ENCODE results near the gene PMFBP1.

The PMFBP1 gene

GRCh38 chr16:72199761-72200337 is 27.9 kb upstream of the PMFBP1 start:
- Mint-ChIP-seq H3K4me3 (no peak overlapping the region), H3K9me3 (no peaks in the 10 kb centered on the region), H3K4me1 (ENCODE audit: low read depth in 2 of 2) (peaks cover 0 to 7% of the 10 kb centered on the region in 2 donors), H3K27me3 (peaks cover 10 to 24% of the 10 kb centered on the region in 2 donors), H3K36me3 (ENCODE audit: insufficient read depth) (no peaks in the 10 kb centered on the region), H3K27ac (no peak overlapping the region)
- DNase-seq = no peak
- no peak for ATAC-seq (replicated peaks)

GRCh38 chr16:72198771-72199201 is 26.8 kb upstream of the PMFBP1 start:
- Mint-ChIP-seq H3K9me3 (no peaks in the 10 kb centered on the region), H3K27me3 (peaks cover 10 to 24% of the 10 kb centered on the region in 2 donors), H3K36me3 (ENCODE audit: insufficient read depth) (no peaks in the 10 kb centered on the region), H3K4me3 (no peak overlapping the region), H3K4me1 (ENCODE audit: low read depth in 2 of 2) (peaks cover 0 to 5% of the 10 kb centered on the region in 2 donors), H3K27ac (no peak overlapping the region)
- ATAC-seq (replicated peaks) = no peak
- DNase-seq = no peak

GRCh38 chr16:72198021-72198711 is 26.2 kb upstream of the PMFBP1 start:
- Mint-ChIP-seq H3K27ac (no peak overlapping the region), H3K4me3 (no peak overlapping the region), H3K27me3 (peaks cover 10 to 24% of the 10 kb centered on the region in 2 donors), H3K36me3 (ENCODE audit: insufficient read depth) (no peaks in the 10 kb centered on the region), H3K4me1 (ENCODE audit: low read depth in 2 of 2) (no peaks in the 10 kb centered on the region), H3K9me3 (no peaks in the 10 kb centered on the region)
- ATAC-seq (replicated peaks) = no peak
- no peak for DNase-seq

- ATAC-seq (replicated peaks) (no peak), DNase-seq (no peak)
- Mint-ChIP-seq H3K27ac (no peak overlapping the region), H3K27me3 (peaks cover 7 to 24% of the 10 kb centered on the region in 2 donors), H3K9me3 (no peaks in the 10 kb centered on the region), H3K4me3 (no peak overlapping the region), H3K36me3 (ENCODE audit: insufficient read depth) (no peaks in the 10 kb centered on the region), H3K4me1 (ENCODE audit: low read depth in 2 of 2) (no peaks in the 10 kb centered on the region)
Measured at GRCh38 chr16:72197545-72197944, 25.6 kb upstream of the PMFBP1 start.

GRCh38 chr16:72195609-72196008 is 23.7 kb upstream of the PMFBP1 start:
- no peaks in the 10 kb centered on the region for H3K9me3 Mint-ChIP-seq
- no peaks in the 10 kb centered on the region for H3K36me3 Mint-ChIP-seq (ENCODE audit: insufficient read depth)
- H3K27ac Mint-ChIP-seq = no peak overlapping the region
- DNase-seq (no peak), ATAC-seq (replicated peaks) (no peak)
- H3K4me3 Mint-ChIP-seq = no peak overlapping the region
- H3K27me3 Mint-ChIP-seq = peaks cover 4 to 15% of the 10 kb centered on the region in 2 donors
- H3K4me1 Mint-ChIP-seq (ENCODE audit: low read depth in 2 of 2) = no peaks in the 10 kb centered on the region

GRCh38 chr16:72191551-72191950 is 19.6 kb upstream of the PMFBP1 start:
- Mint-ChIP-seq H3K36me3 (ENCODE audit: insufficient read depth) (no peaks in the 10 kb centered on the region), H3K27ac (no peak overlapping the region), H3K27me3 (no peaks in the 10 kb centered on the region), H3K4me3 (no peak overlapping the region), H3K4me1 (ENCODE audit: low read depth in 2 of 2) (no peaks in the 10 kb centered on the region), H3K9me3 (no peaks in the 10 kb centered on the region)
- ATAC-seq (replicated peaks) = no peak
- DNase-seq = no peak

GRCh38 chr16:72189865-72190371 is 18.0 kb upstream of the PMFBP1 start:
- Mint-ChIP-seq H3K4me3 (no peak overlapping the region), H3K9me3 (no peaks in the 10 kb centered on the region), H3K27ac (no peak overlapping the region), H3K36me3 (ENCODE audit: insufficient read depth) (no peaks in the 10 kb centered on the region), H3K27me3 (no peaks in the 10 kb centered on the region), H3K4me1 (ENCODE audit: low read depth in 2 of 2) (no peaks in the 10 kb centered on the region)
- ATAC-seq (replicated peaks) (no peak), DNase-seq (no peak)

- Mint-ChIP-seq H3K27ac (no peak overlapping the region), H3K4me3 (no peak overlapping the region), H3K9me3 (no peaks in the 10 kb centered on the region), H3K36me3 (ENCODE audit: insufficient read depth) (no peaks in the 10 kb centered on the region), H3K27me3 (no peaks in the 10 kb centered on the region), H3K4me1 (ENCODE audit: low read depth in 2 of 2) (no peaks in the 10 kb centered on the region)
- ATAC-seq (replicated peaks) = no peak
- no peak for DNase-seq
Measured at GRCh38 chr16:72188541-72188940, 16.6 kb upstream of the PMFBP1 start.

- Mint-ChIP-seq H3K36me3 (ENCODE audit: insufficient read depth) (no peaks in the 10 kb centered on the region), H3K4me3 (no peak overlapping the region), H3K27me3 (no peaks in the 10 kb centered on the region), H3K4me1 (ENCODE audit: low read depth in 2 of 2) (no peaks in the 10 kb centered on the region), H3K9me3 (no peaks in the 10 kb centered on the region), H3K27ac (no peak overlapping the region)
- DNase-seq = no peak
- no peak for ATAC-seq (replicated peaks)
Measured at GRCh38 chr16:72187551-72187950, 15.6 kb upstream of the PMFBP1 start.

GRCh38 chr16:72182976-72183375 is 11.0 kb upstream of the PMFBP1 start:
- DNase-seq (no peak), ATAC-seq (replicated peaks) (no peak)
- Mint-ChIP-seq H3K27me3 (no peaks in the 10 kb centered on the region), H3K4me1 (ENCODE audit: low read depth in 2 of 2) (no peaks in the 10 kb centered on the region), H3K36me3 (ENCODE audit: insufficient read depth) (no peaks in the 10 kb centered on the region), H3K4me3 (no peak overlapping the region), H3K27ac (no peak overlapping the region), H3K9me3 (no peaks in the 10 kb centered on the region)

GRCh38 chr16:72179204-72179970 is 7.4 kb upstream of the PMFBP1 start:
- no peak for ATAC-seq (replicated peaks)

GRCh38 chr16:72174726-72175125 is 2.8 kb upstream of the PMFBP1 start:
- H3K27ac Mint-ChIP-seq = no peak overlapping the region
- no peak for ATAC-seq (replicated peaks)

More at GRCh38 chr16:72179204-72179970, 7.4 kb upstream of the PMFBP1 start:
- Mint-ChIP-seq H3K36me3 (ENCODE audit: insufficient read depth) (no peaks in the 10 kb centered on the region), H3K9me3 (no peaks in the 10 kb centered on the region), H3K4me1 (ENCODE audit: low read depth in 2 of 2) (no peaks in the 10 kb centered on the region), H3K27ac (no peak overlapping the region), H3K27me3 (peaks cover 6 to 15% of the 10 kb centered on the region in 2 donors), H3K4me3 (no peak overlapping the region)
- no peak for DNase-seq

GRCh38 chr16:72173997-72174396 is 2.0 kb upstream of the PMFBP1 start:
- no peaks in the 10 kb centered on the region for H3K36me3 Mint-ChIP-seq (ENCODE audit: insufficient read depth)
- H3K4me3 Mint-ChIP-seq = no peak overlapping the region
- peaks cover 6 to 15% of the 10 kb centered on the region in 2 donors for H3K27me3 Mint-ChIP-seq
- no peaks in the 10 kb centered on the region for H3K4me1 Mint-ChIP-seq (ENCODE audit: low read depth in 2 of 2)
- no peak overlapping the region for H3K27ac Mint-ChIP-seq
- H3K9me3 Mint-ChIP-seq = no peaks in the 10 kb centered on the region
- DNase-seq = no peak
- no peak for ATAC-seq (replicated peaks)

More at GRCh38 chr16:72174726-72175125, 2.8 kb upstream of the PMFBP1 start:
- Mint-ChIP-seq H3K4me1 (ENCODE audit: low read depth in 2 of 2) (no peaks in the 10 kb centered on the region), H3K9me3 (no peaks in the 10 kb centered on the region), H3K27me3 (peaks cover 6 to 15% of the 10 kb centered on the region in 2 donors), H3K4me3 (no peak overlapping the region), H3K36me3 (ENCODE audit: insufficient read depth) (no peaks in the 10 kb centered on the region)
- DNase-seq = no peak

All from effector memory CD8-positive, alpha-beta T cell (primary cell).